ENCODE measurements around the gene ANKRD34A.
"Not testable (repeated sequence)": the region's sequence is repeated elsewhere in the genome, so short reads cannot be mapped to it uniquely, and the experiment has no call there.

Gene ANKRD34A

DNA sequence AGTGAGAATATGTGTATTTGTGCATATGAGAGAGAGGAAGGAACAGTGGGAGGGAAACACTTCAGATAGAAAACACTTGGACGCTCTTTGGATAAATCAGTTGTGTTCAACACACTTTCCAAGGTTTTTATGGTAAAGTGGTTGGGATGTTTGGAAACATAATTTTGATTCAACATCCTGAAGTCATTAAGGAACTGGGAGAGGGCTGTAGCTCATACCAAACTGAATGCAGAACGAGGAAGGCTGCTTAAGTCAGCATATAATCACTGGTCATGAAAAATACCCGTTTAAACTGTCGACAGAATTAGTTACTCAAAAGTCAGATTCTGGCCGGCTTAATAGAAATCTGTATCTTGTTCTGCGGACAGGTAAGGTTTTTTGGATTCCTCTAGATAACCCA is 21.5 kb downstream of the ANKRD34A start:
- DNase-seq = no peak

DNA sequence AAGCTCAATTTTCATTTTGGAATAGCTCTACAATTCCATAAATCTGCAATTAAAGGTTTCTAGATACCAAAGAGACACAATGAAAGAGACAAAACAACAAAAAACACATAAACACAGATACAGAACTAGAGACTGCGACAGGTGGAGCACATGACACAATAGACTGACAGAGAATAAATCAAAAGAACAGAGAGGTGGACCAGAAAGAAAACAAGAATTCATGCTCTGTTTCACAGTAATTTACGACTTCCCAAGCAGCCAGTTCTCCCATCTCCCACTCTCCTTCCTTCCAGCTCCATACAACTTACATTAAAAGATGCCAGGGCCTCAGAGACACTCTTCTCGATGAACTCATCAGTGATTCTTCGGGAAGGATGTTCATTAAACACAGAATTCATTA is 22.0 kb downstream of the ANKRD34A start:
- no peak for DNase-seq

DNA sequence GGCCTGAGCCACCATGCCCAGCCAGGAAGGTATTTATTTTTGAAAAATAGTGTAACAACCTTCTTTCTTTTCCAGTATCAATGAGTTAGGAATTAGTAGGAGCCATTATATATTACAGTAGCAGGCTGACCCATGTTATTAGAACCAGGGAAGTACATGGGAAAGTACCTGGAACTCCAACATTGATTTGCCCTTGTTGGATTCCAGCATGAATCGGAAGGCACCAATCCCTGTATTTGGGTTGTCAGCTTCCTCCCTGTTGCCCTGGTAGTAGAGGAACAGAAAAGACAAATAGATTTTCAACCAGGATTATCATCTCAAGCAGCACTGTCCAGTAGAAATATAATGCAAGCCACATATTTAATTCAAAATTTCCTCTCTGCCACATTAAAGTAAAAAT is 26.9 kb downstream of the ANKRD34A start:
- DNase-seq = no peak

DNA sequence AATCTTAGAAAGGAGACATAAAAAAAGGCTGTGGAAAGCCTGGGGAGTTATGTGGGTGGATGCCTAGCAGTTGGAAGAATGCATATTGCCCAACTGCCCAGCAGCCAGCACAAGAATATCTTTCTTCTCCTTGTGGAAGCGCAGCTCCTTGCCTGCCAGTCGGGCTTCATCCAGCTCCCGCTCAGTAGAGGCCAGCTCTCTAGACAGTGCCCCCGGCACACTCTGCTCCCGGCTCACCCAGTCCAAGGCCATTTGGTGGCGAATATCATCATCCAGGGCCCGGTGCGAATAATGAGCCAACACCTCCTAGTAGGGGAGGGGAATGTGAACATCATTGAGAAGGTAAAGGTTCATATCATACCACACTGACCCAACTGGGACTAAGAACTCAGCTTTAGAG is 28.1 kb downstream of the ANKRD34A start:
- no peak for DNase-seq

DNA sequence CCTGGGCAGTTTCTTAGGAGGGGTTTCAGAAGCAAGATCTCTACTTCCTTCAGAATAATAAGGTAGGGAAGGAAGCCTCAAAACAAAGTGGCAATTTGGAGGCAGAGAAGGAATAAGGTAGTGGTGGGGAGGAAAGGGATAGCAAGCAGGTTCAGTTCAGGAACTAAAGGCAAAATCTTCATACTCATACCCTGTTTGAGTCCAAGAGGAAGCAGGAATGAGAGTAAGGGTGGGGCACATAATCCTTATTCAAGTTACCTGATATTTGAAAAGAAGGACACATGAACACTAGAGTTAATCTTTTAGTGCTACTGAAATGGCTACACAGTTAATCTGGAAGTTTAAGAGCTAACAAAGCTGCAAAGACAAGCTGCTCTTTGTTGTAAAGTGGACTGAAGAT is 28.7 kb downstream of the ANKRD34A start:
- no peak for DNase-seq

DNA sequence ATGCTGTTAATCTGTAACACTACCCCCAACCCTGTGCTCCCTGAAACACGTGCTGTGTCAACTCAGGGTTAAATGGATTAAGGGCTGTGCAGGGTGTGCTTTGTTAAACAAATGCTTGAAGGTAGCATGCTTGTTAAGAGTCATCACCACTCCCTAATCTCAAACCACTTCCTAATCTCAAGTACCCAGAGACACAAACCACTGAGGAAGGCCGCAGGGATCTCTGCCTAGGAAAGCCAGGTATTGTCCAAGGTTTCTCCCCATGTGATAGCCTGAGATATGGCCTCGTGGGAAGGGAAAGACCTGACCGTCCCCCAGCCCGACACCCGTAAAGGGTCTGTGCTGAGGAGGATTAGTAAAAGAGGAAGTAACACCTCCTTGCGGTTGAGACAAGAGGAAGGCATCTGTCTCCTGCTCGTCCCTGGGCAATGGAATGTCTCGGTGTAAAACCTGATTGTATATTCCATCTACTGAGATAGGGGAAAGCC is 31.8 kb downstream of the ANKRD34A start:
- peak; percentile 57 for DNase-seq

DNA sequence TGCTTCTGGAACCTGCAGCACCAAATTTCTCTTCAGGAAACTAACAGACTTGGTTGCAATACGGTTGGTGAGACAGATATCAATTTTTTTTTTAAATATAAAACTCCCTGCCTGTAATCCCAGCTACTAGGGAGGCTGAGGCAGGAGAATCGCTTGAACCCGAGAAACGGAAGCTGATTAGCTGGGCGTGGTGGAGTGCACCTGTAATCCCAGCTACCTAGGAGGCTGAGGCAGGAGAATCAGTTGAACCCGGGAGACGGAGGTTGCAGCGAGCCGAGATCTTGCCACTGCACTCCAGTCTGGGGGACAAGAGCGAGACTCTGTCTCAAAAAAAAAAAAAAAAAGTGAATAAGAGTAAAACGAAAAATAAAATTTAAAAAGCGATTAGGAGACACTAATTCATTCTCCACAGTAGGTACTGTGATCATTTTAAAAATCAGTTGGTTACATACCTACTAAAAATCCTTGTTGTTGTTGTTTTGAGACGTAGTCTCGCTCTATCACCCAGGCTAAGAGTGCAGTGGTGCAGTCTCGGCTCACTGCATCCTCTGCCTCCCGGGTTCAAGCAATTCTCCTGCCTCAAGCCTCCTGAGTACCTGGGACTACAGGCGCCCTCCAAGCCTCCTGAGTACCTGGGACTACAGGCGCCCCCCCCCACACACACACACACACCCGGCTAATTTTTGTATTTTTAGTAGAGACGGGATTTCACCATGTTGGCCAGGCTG is 36.3 kb downstream of the ANKRD34A start:
- peak; percentile 15 for DNase-seq

DNA sequence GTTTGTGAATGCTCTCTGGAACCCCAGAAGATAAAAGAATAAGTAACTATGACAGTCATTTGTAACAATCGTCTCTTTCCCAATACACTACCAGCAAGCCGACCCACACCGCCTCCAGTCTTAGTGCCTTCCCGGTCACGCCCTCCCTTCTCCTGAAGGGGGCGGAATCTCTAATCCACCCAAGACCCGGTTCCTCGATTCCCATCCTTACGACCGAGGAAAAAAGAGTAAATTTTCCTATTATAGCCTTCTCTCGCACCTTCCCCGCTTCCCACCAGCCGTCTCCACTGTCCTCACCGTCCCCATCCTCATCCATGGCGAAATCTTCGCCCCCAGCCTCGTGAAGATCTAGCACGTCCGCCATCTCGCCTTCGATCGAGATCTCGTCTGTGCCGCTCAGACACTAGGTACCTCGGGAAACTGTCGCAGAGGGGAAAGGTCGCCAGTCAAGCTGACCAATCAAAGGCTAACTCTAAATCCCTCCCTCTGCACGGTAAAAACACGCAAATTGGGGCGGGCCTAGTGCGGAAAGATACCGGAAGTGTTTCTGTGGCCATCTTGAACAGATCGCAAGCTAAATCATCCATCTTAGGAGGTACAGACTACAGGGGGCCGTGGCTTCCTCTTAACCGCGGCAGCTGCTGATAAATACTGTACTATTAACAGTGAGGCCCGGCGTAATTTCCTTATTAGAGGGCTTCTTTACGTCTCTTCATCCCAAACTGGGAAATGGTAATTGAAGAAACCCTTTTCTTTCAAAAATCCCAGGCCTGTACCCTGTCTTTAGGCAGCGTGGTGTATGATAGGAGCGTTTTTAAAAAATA is 37.1 kb downstream of the ANKRD34A start, which contains the start of gene RBM8A:
Gene RBM8A (minus strand): TSS at position 422 of the 824 bp plus-strand sequence. CDS start 58 bp downstream, at position 364.
- peak; percentile 98 for DNase-seq

DNA sequence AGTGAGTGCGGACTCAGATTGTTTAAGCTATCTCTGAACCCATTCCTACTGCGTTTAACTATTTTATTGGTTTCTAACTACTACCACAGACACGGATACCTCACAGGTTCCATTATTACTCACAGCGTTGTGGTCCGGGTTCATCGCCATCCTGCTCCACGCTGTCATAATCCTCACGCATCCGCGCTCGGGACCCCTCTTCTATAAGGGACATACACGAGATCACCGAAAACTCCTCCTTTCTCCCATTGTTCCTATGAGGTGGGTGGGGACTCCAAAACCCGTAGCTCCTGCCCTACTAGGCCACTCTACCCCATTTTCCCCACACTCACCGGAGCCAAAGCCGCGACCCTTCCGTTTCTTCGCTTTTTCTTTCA is 37.7 kb downstream of the ANKRD34A start:
- no peak for DNase-seq

DNA sequence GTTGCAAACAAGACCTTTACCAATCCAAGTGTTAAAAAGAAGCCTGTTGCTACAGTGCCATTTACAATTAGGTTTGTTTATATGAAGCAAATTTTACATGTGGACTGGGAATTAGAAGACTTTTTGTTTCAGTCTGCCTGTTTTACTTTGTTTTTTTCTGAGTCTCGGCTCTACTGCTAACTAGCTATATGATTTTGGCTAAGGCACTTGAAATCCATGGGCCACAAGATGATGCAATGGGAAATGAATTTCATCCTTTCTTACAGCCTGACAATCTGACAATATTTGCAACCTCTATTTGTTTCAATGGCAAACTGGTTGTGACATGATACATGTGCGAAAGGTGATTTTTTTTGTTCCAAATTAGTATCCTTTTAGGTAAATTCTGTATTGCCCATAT is 42.1 kb downstream of the ANKRD34A start:
- DNase-seq = no peak

DNA sequence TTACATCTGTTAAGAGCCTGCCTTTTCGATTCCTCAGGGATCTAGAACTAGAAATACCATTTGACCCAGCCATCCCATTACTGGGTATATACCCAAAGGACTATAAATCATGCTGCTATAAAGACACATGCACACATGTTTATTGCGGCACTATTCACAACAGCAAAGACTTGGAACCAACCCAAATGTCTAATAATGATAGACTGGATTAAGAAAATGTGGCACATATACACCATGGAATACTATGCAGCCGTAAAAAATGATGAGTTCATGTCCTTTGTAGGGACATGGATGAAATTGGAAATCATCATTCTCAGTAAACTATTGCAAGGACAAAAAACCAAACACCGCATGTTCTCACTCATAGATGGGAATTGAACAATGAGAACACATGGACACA is 44.1 kb downstream of the ANKRD34A start:
- not testable (repeated sequence) for DNase-seq

DNA sequence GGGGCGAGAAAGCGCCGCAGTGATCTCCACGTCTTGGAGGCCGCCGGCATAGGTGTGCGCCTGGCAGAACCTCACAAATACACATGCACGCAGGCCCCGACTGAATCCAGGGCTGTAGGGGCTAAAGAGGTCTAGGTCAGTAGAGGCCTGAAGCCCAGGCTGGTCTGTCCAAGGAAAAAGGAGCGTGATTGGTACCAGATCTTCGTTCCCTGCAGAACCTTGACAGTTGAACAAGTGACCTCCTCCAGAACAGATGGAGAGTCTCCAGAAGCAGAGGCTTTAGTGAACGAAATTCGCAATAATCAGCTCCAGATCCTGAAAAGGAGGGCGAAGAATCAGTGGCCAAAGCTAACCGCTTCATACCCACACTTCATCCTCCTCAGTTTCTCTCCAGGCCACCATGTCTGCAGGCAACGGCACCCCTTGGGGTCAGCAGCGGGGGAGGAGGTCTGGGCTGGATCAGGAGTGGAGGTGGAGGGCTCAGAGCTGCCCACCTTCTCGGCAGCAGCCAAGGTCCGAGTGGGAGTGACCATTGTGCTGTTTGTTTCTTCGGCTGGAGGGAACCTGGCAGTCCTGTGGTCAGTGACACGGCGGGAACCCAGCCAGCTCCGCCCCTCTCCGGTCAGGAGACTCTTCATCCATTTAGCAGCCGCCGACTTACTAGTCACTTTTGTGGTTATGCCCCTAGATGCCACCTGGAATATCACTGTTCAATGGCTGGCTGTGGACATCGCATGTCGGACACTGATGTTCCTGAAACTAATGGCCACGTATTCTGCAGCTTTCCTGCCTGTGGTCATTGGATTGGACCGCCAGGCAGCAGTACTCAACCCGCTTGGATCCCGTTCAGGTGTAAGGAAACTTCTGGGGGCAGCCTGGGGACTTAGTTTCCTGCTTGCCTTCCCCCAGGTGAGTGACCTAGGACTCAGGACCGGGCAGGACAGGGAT is 45.1 kb downstream of the ANKRD34A start:
- DNase-seq = peak; percentile 20

DNA sequence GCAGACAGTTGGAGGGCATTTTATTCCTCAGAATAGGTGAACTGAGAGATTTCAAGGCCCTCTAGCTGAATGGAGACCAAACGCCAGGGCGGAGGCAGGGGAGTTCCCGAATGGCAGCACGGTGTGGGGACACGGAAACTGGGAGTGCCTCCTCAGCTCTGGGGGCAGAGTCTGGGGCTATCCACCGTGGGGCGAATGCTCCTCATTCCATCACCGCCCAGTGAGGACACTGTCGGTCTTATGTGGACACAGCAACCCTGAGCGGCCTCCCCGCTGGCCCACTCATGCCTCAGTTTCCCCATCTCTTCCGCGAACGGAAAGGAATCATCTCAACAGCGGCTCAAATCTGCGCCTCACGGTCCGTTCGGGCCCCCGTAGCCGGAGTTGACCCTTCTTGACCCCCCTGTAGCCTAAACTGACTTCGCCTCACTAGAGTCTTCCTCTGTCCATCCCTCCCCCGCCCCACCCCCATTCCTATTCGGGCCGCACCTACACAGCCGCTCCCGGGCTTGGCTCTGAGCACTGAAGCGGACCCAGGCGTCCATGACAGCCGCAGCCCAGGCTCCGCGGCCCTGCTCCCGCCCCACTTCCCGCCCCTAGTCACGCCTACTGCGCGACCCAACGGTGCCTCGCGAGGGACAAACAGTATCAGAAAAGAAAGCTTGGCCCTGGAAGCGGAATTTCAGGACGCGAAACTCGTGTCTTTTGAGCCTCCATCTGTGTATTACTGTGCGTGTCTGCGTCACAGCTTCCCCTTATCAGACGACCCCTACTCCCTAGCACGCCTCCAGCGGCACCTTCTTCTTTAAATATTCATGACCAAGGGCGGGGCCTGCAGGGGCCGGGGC is 46.0 kb downstream of the ANKRD34A start, which contains the start of gene PEX11B:
Gene PEX11B (minus strand): TSS at position 574 of the 848 bp plus-strand sequence. CDS start 29 bp downstream, at position 545.
- DNase-seq = peak; percentile 94

DNA sequence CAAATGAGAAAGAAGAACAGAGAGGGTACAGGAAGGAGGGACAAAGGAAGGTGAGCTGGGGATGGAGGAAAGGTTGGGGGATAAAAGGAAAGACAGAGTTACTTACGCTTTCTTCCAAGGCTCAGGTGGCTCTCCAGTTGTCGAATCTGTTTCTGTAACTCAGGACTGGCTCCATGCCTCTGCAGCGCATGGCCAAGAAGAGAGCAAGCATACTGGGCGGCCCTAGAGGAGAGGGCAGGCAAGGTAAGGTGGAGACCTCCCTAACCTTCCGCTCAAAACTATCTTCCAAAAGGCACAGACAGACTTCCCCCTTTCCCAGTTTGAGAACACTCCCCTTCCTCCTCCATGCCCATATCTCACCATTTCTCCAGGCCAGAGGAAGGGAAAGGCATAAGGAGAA is 46.8 kb downstream of the ANKRD34A start:
- no peak for DNase-seq

DNA sequence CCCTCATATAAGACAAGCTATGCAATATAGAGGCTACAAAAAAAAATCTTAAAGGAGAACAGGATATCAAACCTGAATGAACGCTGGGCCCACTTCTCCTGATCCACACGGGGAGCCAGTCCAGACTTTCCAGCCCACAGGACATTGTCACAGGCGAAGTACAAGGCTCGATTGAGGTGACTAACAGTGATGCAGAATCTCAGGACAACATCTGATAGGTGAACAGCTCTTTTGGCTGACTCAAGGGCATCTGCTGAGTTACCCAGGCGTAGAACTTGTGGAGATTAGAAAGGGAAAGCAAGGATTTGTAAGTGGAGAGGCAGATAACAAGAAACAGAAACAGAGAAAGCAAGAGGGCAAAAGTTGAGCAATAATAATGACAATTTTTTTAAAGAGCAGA is 47.6 kb downstream of the ANKRD34A start:
- DNase-seq = no peak

DNA sequence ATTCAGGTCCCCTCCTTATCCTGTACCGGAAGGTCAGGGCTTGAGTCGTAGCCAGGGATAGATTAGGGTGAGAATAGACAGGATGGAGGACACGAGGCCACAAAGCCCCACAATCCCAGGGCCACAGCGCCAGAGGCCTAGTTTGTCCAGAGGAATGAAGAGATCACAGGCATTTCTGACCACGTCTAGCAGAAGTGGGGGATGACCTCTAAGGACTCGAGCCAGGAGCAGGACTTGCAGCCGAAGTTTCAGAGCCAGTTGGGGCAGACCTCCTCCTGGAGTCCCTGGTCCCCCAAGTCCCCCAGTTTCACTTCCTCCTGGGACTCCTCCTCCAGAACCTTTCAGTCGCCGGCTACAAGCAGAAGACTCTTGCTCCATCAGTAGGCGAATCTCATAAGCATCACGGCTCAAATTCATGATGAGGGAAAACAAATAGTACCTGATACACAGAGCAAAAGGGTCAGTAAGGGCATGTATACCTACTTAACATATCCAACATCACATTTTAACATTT is 52.2 kb downstream of the ANKRD34A start:
- no peak for DNase-seq

Data from CD4-positive, alpha-beta T cell treated with Interleukin-12 subunit alpha and Interleukin-12 subunit beta, for 1 hour (primary cell).